SJSA1 (cell line): ENCODE data around the gene MAP3K5. TPM values are rescaled to one million over a fixed set of nuclear protein-coding genes. Genes with fewer than 3 reads are reported as not detected.

Experiments used
- DNase-seq, 2 experiments: peaks; one replicate each; pipeline ENCODE4 v3.0.0-alpha.2; 2015 to 2020; ENCODE audit warnings: low spot score in 2 of 2, low read depth in 1 of 2
- H3K27ac ChIP-seq: fragments of 250-450 bp; sonication (Bioruptor Pico); 2 replicates; pipeline ENCODE4 v1.5.1; 2020; ENCODE audit warnings: mild to moderate bottlenecking, moderate library complexity
- H3K27me3 ChIP-seq: fragments of 250-450 bp; sonication (Bioruptor Pico); replicated peaks from 2 replicates; pipeline ENCODE4 v1.5.1; 2020; ENCODE audit warnings: mild to moderate bottlenecking, moderate library complexity
- H3K36me3 ChIP-seq: fragments of 250-450 bp; sonication (Bioruptor Pico); 2 replicates; pipeline ENCODE4 v1.5.1; 2020; ENCODE audit warnings: mild to moderate bottlenecking
- H3K4me1 ChIP-seq: fragments of 250-450 bp; sonication (Bioruptor Pico); replicated peaks from 2 replicates; pipeline ENCODE4 v1.6.1; 2021; ENCODE audit warnings: mild to moderate bottlenecking
- H3K4me3 ChIP-seq: fragments of 250-450 bp; sonication (Bioruptor Pico); 2 replicates; pipeline ENCODE4 v1.5.1; 2020; ENCODE audit warnings: mild to moderate bottlenecking
- H3K9me3 ChIP-seq: fragments of 250-450 bp; sonication (Bioruptor Pico); replicated peaks from 2 replicates; pipeline ENCODE4 v1.5.1; 2020; ENCODE audit warnings: mild to moderate bottlenecking
- total RNA-seq: library from RNA; depleted of rRNA; stranded (reverse); fragments of >200 nt; shearing (Covaris generic); gene quantifications from 2 replicates; pipeline ENCODE4 v1.2.3, GENCODE V29; 2014

MAP3K5 gene
- total RNA-seq, 1 experiment from 2014 or later, result 10.7 TPM

GRCh38 chr6:136544326-136544725 is 248.0 kb downstream of the MAP3K5 start:
- Histone ChIP-seq H3K36me3 (no peaks in the 10 kb centered on the region), H3K9me3 (no peaks in the 10 kb centered on the region), H3K27ac (no peak overlapping the region), H3K27me3 (peaks cover 23% of the 10 kb centered on the region), H3K4me1 (no peaks in the 10 kb centered on the region), H3K4me3 (no peak overlapping the region)
- no peak for DNase-seq

- no peak for DNase-seq
- H3K27me3 ChIP-seq, result no peaks in the 10 kb centered on the region; the same call in none of the 2 replicates
- H3K9me3 ChIP-seq, result no peaks in the 10 kb centered on the region
- no peaks in the 10 kb centered on the region for H3K4me1 ChIP-seq
- H3K27ac ChIP-seq, result no peak overlapping the region
- H3K36me3 ChIP-seq, result no peaks in the 10 kb centered on the region
- no peak overlapping the region for H3K4me3 ChIP-seq
Observed at GRCh38 chr6:136541395-136541794, 250.9 kb downstream of the MAP3K5 start.

DNA sequence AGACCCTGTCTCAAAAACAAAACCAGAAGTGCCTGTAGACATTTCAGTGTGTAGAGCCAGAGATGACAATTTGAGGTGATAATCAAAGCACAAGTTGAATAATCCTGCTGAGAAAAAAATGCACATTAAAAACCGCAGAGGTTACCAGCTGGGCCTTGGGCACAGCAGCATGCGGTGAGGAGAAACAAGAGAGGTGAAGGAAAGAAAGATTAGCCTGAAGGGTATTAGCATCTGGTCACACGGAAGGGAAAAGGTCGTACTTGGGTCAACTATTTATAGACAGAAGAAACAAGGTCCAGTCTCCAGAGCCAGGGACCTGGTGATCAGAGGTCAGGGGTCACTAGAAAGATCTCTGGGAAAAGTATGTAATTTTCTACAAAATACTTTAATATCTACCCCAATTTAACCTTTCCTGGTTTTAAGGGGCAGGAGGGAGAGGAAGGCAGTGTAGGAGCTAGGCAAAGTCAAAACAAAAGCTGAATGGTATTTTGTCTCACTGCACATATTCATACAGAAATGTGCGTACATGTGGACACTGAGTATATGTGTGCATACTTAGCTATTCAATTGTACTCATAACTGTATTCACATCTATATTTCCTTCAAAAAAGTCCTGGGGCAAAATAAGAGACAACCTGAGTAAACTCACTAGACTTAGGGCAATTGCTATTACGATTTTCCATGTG is 252.2 kb downstream of the MAP3K5 start:
- H3K36me3 ChIP-seq, result no peaks in the 10 kb centered on the region
- no peak overlapping the region for H3K4me3 ChIP-seq
- no peaks in the 10 kb centered on the region; the same call in none of the 2 replicates for H3K27me3 ChIP-seq
- no peaks in the 10 kb centered on the region for H3K9me3 ChIP-seq
- no peak overlapping the region for H3K27ac ChIP-seq
- no peaks in the 10 kb centered on the region for H3K4me1 ChIP-seq
- no peak for DNase-seq

DNA sequence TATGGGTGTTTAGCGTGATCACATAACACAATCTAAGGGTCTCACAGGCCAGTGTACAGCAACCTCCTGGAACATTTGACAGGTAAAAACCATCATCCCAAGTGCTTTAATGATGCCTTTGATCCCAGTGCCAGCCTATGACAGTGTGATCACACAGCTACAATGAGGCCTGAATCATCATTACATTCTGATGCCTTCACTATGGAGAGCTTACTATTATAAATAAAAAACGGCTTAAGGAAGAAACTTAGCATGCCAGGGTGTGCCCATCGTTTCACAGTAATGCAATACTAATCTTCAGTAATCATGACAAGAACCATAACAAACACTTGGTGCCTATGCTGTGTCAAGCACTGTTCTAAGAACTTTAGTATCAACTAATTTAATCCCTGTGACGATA is 253.4 kb downstream of the MAP3K5 start:
- Histone ChIP-seq H3K9me3 (no peaks in the 10 kb centered on the region), H3K36me3 (no peaks in the 10 kb centered on the region), H3K27me3 (peaks cover 1% of the 10 kb centered on the region), H3K4me3 (no peak overlapping the region), H3K27ac (no peak overlapping the region), H3K4me1 (no peaks in the 10 kb centered on the region)
- DNase-seq, result no peak

DNA sequence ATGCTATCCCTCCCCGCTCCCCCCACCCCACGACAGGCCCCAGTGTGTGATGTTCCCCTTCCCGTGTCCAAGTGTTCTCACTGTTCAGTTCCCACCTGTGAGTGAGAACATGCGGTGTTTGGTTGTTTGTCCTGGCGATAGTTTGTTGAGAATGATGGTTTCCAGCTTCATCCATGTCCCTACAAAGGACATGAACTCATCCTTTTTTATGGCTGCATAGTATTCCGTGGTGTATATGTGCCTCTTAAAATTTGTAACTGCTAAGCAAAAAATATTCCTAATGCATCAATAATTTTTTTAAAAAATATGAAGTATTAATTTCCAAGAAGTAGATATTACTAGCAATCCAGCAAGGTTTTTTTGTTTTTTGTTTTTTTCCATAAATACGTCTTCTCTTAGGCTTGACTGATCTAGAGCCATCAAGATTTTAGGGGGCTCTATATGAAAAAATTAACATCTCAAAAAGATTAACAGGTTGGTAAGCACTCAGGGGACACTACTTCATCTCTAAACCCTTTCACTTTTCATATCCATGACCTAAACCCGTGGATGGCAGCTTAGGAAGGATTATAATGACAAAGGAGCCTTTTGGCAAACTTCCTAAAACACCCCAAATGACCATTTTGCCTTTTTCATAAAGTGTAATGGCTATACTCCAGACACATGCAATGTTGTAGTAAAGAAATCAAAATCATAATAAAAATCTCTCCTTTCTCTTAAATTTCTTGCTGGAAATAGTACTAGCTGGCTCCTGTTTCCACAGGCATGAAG is 256.2 kb downstream of the MAP3K5 start:
- Histone ChIP-seq H3K9me3 (no peaks in the 10 kb centered on the region), H3K36me3 (no peaks in the 10 kb centered on the region), H3K4me1 (no peaks in the 10 kb centered on the region), H3K27me3 (peaks cover 13% of the 10 kb centered on the region), H3K27ac (no peak overlapping the region), H3K4me3 (no peak overlapping the region)
- DNase-seq, result no peak

- no peak overlapping the region for H3K4me3 ChIP-seq
Observed at GRCh38 chr6:136535017-136535765, 257.1 kb downstream of the MAP3K5 start.

DNA sequence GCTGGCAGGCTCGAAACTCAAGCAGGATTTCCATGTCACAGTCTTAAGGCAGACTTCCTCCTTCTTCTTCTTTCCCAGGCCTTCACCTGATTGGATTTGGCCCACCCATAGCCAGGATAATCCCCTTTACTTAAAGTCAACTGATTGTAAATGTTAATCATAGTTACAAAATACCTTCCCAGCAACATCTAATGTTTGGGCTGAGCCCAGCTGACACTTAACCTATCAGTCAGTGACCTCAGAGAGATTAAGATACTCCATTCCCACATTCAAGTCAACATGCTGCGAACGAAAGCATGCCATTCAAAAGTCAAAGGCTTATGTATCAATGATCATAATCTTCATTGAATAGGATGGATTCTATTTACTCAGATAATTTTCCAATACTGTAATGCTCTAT is 258.0 kb downstream of the MAP3K5 start:
- Histone ChIP-seq H3K4me1 (no peaks in the 10 kb centered on the region), H3K27ac (no peak overlapping the region), H3K4me3 (no peak overlapping the region), H3K9me3 (no peaks in the 10 kb centered on the region), H3K36me3 (no peaks in the 10 kb centered on the region), H3K27me3 (peaks cover 13% of the 10 kb centered on the region)
- no peak for DNase-seq

More at GRCh38 chr6:136535017-136535765, 257.1 kb downstream of the MAP3K5 start:
- no peaks in the 10 kb centered on the region for H3K9me3 ChIP-seq
- DNase-seq, result no peak
- H3K36me3 ChIP-seq, result no peaks in the 10 kb centered on the region
- H3K27me3 ChIP-seq, result peaks cover 13% of the 10 kb centered on the region
- no peaks in the 10 kb centered on the region for H3K4me1 ChIP-seq
- H3K27ac ChIP-seq, result no peak overlapping the region

- Histone ChIP-seq H3K9me3 (no peaks in the 10 kb centered on the region), H3K36me3 (no peaks in the 10 kb centered on the region), H3K27ac (no peak overlapping the region), H3K4me1 (no peaks in the 10 kb centered on the region), H3K4me3 (no peak overlapping the region), H3K27me3 (peaks cover 13% of the 10 kb centered on the region)
- DNase-seq, result no peak
Observed at GRCh38 chr6:136533487-136533886, 258.8 kb downstream of the MAP3K5 start.

- H3K27me3 ChIP-seq, result peaks cover 13% of the 10 kb centered on the region
- H3K4me1 ChIP-seq, result no peaks in the 10 kb centered on the region
- H3K36me3 ChIP-seq, result no peaks in the 10 kb centered on the region
- no peak overlapping the region for H3K4me3 ChIP-seq
- no peak for DNase-seq
- no peak overlapping the region for H3K27ac ChIP-seq
- H3K9me3 ChIP-seq, result no peaks in the 10 kb centered on the region
Observed at GRCh38 chr6:136532030-136532429, 260.2 kb downstream of the MAP3K5 start.

DNA sequence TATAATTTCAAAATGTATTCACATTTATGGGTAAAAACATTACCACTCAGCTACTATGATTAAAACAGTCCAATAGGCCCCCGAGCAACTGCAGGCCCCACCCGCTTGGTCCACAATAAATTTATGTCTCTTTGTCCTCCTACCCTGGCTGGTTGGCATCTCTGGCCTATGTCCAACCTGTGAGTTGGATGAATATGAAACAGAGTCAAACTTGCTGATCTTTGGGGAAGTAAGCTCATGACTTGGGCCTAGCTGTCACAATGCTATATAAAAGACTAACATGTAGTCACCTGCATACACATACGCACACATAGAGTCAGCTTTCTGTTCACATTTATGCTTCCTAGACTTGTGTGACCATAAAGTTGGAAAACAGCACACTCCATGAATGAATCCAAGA is 262.6 kb downstream of the MAP3K5 start:
- Histone ChIP-seq H3K36me3 (no peaks in the 10 kb centered on the region), H3K9me3 (no peaks in the 10 kb centered on the region), H3K27me3 (peaks cover 13% of the 10 kb centered on the region), H3K4me3 (no peak overlapping the region), H3K4me1 (no peaks in the 10 kb centered on the region), H3K27ac (no peak overlapping the region)
- DNase-seq, result no peak

DNA sequence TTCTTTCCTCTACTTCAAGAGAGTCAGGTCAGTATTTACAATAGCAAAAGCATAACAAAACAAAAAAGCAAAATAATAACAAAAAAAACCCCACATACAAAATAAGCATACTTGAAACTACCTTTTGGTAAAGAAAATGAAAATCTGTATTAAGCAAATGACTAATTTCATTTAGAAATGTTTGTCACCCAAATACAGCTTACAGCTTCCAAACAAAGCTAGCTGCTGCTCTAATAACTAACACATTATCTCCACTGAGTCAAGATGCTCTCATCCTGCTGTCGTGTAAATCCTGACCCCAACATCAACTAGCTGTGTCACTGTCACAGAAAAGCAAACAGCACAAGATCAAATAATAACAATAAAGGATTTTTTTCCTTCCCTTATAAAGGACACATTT is 263.8 kb downstream of the MAP3K5 start:
- DNase-seq, result no peak

GRCh38 chr6:136527831-136528230 is 264.4 kb downstream of the MAP3K5 start:
- DNase-seq, result no peak
- H3K27ac ChIP-seq, result no peak overlapping the region

More for the DNA sequence above, 263.8 kb downstream of the MAP3K5 start:
- no peaks in the 10 kb centered on the region for H3K4me1 ChIP-seq
- no peak overlapping the region for H3K27ac ChIP-seq
- H3K4me3 ChIP-seq, result no peak overlapping the region
- H3K27me3 ChIP-seq, result peaks cover 9% of the 10 kb centered on the region
- no peaks in the 10 kb centered on the region for H3K36me3 ChIP-seq
- H3K9me3 ChIP-seq, result no peaks in the 10 kb centered on the region

DNA sequence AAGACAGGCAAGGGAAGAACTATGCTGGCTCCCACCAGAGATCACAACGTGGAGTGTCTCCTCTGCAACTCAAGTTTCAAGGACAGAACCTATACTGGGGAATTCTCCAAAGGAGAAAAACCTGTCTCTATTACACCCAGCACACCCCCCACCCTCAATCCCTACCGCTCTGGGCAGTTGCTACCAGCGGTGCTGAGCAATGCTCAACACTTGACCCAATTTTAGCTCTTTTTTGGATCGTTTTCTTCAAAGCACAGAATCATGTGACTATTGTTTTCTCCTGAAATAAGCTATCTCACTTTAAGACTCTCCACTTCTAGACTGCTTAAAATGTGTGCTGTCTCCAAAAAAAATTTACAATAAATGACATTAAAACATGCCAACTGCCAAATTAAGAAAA is 265.3 kb downstream of the MAP3K5 start:
- no peaks in the 10 kb centered on the region for H3K36me3 ChIP-seq
- no peak for DNase-seq
- no peak overlapping the region for H3K4me3 ChIP-seq
- no peaks in the 10 kb centered on the region for H3K4me1 ChIP-seq
- no peaks in the 10 kb centered on the region for H3K9me3 ChIP-seq
- H3K27ac ChIP-seq, result no peak overlapping the region
- no peaks in the 10 kb centered on the region; the same call in 1 of the 2 replicates for H3K27me3 ChIP-seq

More at GRCh38 chr6:136527831-136528230, 264.4 kb downstream of the MAP3K5 start:
- no peak overlapping the region for H3K4me3 ChIP-seq
- H3K4me1 ChIP-seq, result no peaks in the 10 kb centered on the region
- H3K36me3 ChIP-seq, result no peaks in the 10 kb centered on the region
- peaks cover 7% of the 10 kb centered on the region for H3K27me3 ChIP-seq
- H3K9me3 ChIP-seq, result no peaks in the 10 kb centered on the region
